Loucy (cell line): Measurements from ENCODE around the gene RPS15A.
"Not testable (repeated sequence)": the region's sequence is repeated elsewhere in the genome, so short reads cannot be mapped to it uniquely, and the experiment has no call there.

Experiments
- EZH2phosphoT487 ChIP-seq: fragments of 200-600 bp; IDR thresholded peaks from 2 replicates; pipeline ENCODE4 v1.6.1; 2018; ENCODE audit warnings: antibody characterized with exemption, mild to moderate bottlenecking, moderate library complexity, borderline replicate concordance
- TF ChIP-seq, protein P1 (sequence below): fragments of 200-600 bp; sonication (generic); conservative IDR thresholded peaks from 2 replicates; pipeline ENCODE4 v1.5.1; 2014; ENCODE audit warnings: mild to moderate bottlenecking, antibody characterized with exemption, low read length

DNA sequence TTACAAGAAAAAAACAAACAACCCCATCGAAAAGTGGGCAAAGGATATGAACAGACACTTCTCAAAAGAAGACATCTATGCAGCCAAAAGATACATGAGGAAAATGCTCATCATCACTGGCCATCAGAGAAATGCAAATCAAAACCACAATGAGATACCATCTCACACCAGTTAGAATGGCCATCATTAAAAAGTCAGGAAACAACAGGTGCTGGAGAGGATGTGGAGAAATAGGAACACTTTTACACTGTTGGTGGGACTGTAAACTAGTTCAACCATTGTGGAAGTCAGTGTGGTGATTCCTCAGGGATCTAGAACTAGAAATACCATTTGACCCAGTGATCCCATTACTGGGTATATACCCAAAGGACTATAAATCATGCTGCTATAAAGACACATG, 12.5 kb downstream of the RPS15A start:
- TF ChIP-seq, protein P1, sequence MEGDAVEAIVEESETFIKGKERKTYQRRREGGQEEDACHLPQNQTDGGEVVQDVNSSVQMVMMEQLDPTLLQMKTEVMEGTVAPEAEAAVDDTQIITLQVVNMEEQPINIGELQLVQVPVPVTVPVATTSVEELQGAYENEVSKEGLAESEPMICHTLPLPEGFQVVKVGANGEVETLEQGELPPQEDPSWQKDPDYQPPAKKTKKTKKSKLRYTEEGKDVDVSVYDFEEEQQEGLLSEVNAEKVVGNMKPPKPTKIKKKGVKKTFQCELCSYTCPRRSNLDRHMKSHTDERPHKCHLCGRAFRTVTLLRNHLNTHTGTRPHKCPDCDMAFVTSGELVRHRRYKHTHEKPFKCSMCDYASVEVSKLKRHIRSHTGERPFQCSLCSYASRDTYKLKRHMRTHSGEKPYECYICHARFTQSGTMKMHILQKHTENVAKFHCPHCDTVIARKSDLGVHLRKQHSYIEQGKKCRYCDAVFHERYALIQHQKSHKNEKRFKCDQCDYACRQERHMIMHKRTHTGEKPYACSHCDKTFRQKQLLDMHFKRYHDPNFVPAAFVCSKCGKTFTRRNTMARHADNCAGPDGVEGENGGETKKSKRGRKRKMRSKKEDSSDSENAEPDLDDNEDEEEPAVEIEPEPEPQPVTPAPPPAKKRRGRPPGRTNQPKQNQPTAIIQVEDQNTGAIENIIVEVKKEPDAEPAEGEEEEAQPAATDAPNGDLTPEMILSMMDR = not testable (repeated sequence)
- TF ChIP-seq EZH2phosphoT487 = not testable (repeated sequence)
